ENCODE data around the gene ASAP3.

GRCh38 chr1:23526329-23527041 lies 42.5 kb upstream of the ASAP3 start:
- TF ChIP-seq CTCF (IDR thresholded peaks at IDR 0.05 in 8 of 11, conservative IDR thresholded peaks at IDR 0.05 in 3 of 11) (no peak), POLR2AphosphoS5 (IDR thresholded peaks at IDR 0.05) (no peak), POLR2A (IDR thresholded peaks at IDR 0.05) (no peak)
